K562 treated with DMSO at 1 percent for 24 hours (cell line): ENCODE results near the gene POM121C. TPM values are rescaled to one million over a fixed set of nuclear protein-coding genes. Genes with fewer than 3 reads are reported as not detected.

Experiments used
- total RNA-seq: library from RNA; unstranded; fragments of 300-600 nt; gene quantifications from 2 replicates; pipeline ENCODE4 v1.2.3, GENCODE V29; 2022; ENCODE audit warnings: low read depth; ENCODE audit not compliant: insufficient read depth

Gene POM121C
- total RNA-seq, result 71.2 and 72.0 TPM in 2 replicates

DNA sequence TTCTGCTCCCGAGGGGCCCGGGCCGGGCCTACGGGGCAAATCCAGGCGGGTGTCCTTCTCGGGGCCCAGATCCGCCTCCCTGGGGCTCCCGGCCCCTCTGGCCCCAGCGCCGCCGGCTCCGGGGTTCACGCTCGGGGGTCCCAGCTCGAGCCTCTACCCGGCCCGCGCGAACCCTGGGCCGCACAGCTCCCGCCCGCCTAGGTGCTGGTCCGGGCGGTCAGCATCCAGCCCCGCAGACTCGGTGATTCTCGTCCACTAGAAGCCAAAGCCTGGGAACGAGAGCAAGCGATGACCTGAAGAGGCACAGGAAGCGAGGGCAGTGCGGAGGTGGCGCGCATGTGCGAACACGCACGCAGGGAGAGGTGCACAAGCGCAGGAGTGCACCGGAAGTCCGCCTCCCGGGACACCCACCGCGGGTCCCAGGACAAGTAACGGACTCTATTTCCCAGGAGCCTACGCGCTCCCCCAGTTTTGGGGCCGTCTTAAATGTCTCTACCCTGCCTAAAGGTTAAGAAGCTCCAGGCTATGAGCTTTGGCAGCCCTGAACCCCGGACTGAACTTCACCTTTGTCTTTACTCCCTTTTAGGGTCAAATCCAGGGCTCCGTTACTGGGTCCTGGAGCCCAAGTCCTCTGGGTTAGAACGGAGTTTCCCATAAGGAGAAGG lies at the start of gene POM121C:
Gene POM121C, minus strand, starts transcription at position 321 of the 665 bp plus-strand sequence. CDS start 44,803 bp downstream, outside the sequence.

GRCh38 chr7:75492020-75492419 lies 5.9 kb upstream of the POM121C start, which contains the start of gene SPDYE5:
Gene SPDYE5, plus strand, starts transcription at chr7:75492320. Its CDS starts 1,728 bp downstream, at chr7:75494048.

GRCh38 chr7:75395329-75395728 lies 90.8 kb downstream of the POM121C start, which contains the start of gene TRIM73:
Gene TRIM73, plus strand, starts transcription at chr7:75395629. Its CDS starts 3,305 bp downstream, at chr7:75398934.

Other genes starting within 250 kb of the POM121C start
- 8.3 and 9.6 TPM in 2 replicates for gene TRIM73, start 90.7 kb downstream of the POM121C start, total RNA-seq
- gene SPDYE5, start 6.0 kb upstream of the POM121C start, total RNA-seq, result not detected in 2 replicates